A549 (cell line): ENCODE measurements around the gene NPAS1.

ENCODE experiments used
- TFCP2L1 ChIP-seq: fragments of 250-450 bp; sonication (Bioruptor Pico); IDR thresholded peaks from 2 replicates; pipeline ENCODE4 v1.5.0; 2021; ENCODE audit warnings: mild to moderate bottlenecking
- TF ChIP-seq, protein P1 (sequence below): fragments of >200 bp; sonication (Bioruptor Twin); formaldehyde crosslinking; IDR thresholded peaks from 3 replicates; pipeline ENCODE4 v1.5.1; 2016

DNA sequence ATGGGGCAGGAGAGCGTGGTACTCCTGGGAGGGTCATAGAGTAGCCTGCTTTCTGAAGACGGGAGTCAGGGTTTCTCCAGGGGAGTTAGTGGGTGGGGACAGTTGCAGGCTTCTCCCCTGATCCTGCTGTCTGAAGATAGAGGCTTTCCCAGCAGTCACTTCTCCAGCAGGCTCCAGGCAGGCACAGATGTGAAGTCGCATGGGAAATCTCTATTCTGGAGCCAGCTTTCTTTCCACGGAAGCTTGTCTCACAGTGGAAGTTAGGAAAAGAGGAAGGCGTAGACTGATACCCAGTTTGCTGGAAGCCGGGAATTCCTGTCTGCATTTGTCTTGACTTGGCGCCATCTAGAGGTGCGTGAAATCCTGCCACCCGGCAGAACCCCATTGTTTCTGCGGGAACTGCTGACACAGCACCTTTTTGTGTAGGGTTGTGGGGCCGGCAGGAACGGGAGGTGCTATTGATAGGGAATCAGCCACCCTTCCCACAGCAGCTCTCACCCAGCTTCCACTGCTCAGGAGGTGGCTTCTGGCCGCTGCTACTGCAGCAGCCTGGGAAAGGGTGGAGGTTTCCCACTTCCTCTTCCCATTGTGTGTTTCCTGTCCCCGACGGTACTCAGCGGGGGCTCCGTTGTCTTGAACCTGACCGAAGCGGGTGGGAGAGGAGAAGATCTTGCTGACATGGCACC is 28.5 kb upstream of the NPAS1 start:
- TF ChIP-seq TFCP2L1 (CRISPR knock-in tag) = no peak
- TF ChIP-seq, protein P1, sequence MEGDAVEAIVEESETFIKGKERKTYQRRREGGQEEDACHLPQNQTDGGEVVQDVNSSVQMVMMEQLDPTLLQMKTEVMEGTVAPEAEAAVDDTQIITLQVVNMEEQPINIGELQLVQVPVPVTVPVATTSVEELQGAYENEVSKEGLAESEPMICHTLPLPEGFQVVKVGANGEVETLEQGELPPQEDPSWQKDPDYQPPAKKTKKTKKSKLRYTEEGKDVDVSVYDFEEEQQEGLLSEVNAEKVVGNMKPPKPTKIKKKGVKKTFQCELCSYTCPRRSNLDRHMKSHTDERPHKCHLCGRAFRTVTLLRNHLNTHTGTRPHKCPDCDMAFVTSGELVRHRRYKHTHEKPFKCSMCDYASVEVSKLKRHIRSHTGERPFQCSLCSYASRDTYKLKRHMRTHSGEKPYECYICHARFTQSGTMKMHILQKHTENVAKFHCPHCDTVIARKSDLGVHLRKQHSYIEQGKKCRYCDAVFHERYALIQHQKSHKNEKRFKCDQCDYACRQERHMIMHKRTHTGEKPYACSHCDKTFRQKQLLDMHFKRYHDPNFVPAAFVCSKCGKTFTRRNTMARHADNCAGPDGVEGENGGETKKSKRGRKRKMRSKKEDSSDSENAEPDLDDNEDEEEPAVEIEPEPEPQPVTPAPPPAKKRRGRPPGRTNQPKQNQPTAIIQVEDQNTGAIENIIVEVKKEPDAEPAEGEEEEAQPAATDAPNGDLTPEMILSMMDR = peak; percentile 97
